Stimulated activated CD8-positive, alpha-beta memory T cell treated with anti-CD3 and anti-CD28 coated beads, Interleukin-4, amount 100 ng/mL, for 1 hour (primary cell): ENCODE measurements around the gene PCDHA13.
"Not testable (repeated sequence)": the region's sequence is repeated elsewhere in the genome, so short reads cannot be mapped to it uniquely, and the experiment has no call there.

ENCODE experiments used
- DNase-seq, 2 donors: peaks; one replicate each; pipeline ENCODE4 v3.0.0-alpha.2; 2020; ENCODE audit warnings: low read depth in 2 of 2, low spot score in 1 of 2

Gene PCDHA13

DNA sequence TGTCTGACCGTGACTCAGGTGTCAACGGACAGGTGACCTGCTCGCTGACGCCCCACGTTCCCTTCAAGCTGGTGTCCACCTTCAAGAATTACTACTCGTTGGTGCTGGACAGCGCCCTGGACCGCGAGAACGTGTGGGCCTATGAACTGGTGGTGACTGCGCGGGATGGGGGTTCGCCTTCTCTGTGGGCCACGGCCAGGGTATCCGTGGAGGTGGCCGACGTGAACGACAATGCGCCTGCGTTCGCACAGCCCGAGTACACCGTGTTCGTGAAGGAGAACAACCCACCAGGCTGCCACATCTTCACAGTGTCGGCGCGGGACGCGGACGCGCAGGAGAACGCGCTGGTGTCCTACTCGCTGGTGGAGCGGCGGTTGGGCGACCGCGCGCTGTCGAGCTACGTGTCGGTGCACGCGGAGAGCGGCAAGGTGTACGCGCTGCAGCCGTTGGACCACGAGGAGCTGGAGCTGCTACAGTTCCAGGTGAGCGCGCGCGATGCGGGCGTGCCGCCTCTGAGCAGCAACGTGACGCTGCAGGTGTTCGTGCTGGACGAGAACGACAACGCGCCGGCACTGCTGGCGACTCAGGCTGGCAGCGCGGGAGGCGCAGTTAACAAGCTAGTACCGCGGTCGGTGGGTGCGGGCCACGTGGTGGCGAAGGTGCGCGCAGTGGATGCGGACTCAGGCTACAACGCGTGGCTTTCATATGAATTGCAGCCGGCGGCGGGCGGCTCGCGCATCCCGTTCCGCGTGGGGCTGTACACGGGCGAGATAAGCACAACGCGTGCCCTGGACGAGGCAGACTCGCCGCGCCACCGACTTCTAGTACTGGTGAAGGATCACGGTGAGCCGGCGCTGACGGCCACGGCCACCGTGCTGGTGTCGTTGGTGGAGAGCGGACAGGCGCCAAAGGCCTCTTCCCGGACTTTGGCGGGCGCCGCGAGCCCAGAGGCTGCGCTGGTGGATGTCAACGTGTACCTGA lies 11.4 kb upstream of the PCDHA13 start:
- DNase-seq: no peak

- DNase-seq: no peak
Observed at GRCh38 chr5:140875085-140876065, 6.5 kb upstream of the PCDHA13 start, which contains the start of gene PCDHA12. TSS of gene PCDHA12 (plus strand) at chr5:140875308. CDS start at chr5:140875473, 165 bp downstream.

DNA sequence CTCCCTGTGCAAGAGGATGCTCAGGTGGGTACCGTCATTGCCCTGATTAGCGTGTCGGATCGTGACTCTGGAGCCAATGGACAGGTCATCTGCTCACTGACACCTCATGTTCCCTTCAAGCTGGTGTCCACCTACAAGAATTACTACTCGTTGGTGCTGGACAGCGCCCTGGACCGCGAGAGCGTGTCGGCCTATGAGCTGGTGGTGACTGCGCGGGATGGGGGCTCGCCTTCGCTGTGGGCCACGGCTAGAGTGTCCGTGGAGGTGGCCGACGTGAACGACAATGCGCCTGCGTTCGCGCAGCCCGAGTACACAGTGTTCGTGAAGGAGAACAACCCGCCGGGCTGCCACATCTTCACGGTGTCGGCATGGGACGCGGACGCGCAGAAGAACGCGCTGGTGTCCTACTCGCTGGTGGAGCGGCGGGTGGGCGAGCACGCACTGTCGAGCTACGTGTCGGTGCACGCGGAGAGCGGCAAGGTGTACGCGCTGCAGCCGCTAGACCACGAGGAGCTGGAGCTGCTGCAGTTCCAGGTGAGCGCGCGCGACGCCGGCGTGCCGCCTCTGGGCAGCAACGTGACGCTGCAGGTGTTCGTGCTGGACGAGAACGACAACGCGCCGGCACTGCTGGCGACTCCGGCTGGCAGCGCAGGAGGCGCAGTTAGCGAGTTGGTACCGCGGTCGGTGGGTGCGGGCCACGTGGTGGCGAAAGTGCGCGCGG lies 5.2 kb upstream of the PCDHA13 start:
- not testable (repeated sequence) for DNase-seq

DNA sequence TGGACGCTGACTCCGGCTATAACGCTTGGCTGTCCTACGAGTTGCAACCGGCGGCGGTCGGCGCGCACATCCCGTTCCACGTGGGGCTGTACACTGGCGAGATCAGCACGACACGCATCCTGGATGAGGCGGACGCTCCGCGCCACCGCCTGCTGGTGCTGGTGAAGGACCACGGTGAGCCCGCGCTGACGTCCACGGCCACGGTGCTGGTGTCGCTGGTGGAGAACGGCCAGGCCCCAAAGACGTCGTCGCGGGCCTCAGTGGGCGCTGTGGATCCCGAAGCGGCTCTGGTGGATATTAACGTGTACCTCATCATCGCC lies 4.7 kb upstream of the PCDHA13 start:
- no peak for DNase-seq

GRCh38 chr5:140882591-140882899 lies 621 bp downstream of the PCDHA13 start:
- DNase-seq: no peak

GRCh38 chr5:140883373-140883772 lies 1.4 kb downstream of the PCDHA13 start:
- DNase-seq: no peak

DNA sequence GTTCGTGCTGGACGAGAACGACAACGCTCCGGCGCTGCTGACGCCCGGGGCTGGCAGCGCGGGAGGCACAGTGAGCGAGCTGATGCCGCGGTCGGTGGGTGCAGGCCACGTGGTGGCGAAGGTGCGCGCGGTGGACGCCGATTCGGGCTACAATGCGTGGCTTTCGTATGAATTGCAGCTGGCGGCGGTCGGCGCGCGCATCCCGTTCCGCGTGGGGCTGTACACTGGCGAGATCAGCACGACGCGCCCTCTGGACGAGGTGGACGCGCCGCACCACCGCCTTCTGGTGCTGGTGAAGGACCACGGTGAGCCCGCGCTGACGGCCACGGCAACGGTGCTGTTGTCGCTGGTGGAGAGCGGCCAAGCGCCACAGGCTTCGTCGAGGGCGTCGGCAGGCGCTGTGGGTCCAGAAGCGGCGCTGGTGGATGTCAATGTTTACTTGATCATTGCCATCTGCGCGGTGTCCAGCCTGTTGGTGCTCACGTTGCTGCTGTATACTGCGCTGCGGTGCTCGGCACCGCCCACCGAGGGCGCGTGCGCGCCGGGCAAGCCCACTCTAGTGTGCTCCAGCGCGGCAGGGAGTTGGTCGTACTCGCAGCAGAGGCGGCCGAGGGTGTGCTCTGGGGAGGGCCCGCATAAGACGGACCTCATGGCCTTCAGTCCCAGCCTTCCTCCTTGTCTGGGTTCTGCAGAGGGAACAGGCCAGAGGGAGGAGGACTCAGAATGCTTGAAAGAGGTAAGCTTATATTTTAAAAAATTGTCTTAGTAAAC lies 2.2 kb downstream of the PCDHA13 start:
- no peak for DNase-seq

DNA sequence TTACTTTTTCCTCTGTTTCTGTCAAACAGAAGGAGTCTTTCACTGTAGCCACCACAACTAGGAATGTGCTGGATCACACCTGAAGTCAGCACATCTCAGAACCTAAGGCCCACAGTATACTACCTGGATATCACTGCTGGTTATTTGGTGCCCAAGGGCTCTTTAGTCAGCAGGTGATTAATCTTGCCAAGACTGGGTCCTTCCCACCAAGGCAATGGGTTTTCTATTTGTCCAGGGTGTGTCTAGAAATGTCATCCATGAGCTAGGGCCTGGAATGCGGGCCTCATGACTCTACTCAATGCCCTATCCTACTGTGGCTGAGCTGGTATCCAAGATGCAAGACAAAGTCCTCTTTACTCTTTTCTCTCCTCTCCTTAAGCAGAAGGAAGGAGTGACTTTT lies 34.4 kb downstream of the PCDHA13 start:
- no peak for DNase-seq

DNA sequence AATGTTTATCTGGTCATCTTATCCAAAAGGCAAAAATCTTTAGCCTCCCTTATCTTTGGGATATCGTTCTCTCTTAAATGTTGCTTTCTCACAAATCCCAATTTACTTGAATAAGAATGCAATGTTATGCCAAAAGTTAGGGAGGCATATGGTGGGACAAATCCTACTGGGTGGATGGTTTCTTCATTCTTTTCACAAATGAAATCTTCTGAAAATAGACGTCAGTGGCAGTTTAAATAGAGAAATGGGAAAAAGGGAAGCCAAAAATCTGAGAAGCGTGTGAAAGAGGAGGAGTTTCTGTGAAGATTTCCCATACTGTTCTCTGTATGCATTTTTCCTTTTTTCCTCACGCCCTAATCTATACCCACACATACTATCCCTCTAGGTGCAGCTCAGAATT lies 41.7 kb downstream of the PCDHA13 start:
- DNase-seq: no peak

DNA sequence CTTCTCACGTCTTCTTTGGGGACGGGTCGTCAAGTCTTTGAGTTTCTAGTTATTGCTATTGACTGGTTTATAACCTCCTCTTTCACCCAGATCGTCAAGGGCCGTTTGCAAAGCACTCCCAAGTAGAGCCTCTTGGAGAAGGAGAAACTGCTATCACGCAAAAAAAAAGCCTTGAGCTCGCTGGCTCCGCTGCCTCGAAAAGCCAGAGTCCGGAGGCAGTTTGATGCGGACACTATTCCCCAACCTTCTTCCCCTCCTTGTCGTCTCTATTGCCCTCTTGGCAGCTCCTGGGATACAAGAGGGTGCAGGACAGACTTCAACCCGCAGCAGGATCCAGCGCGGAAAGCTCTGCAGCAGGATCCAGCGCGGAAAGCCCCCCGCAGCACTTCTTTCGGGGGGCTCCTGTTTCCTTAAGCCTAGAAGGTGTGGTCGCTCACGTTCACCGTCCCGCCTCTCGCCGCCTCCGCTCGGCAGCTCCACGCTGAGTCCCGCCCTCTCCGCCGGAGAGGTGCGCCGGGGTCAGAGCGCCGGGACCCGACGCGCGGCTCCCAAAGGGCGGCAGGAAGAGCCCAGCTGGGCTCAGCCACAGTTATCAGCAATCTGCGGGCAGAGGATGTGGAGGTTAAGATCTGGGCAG lies 44.0 kb downstream of the PCDHA13 start, which contains the start of gene PCDHAC1:
PCDHAC1 (plus strand) TSS at position 494 of the 637 bp plus-strand sequence. CDS start 594 bp downstream, outside the sequence.
- no peak for DNase-seq

DNA sequence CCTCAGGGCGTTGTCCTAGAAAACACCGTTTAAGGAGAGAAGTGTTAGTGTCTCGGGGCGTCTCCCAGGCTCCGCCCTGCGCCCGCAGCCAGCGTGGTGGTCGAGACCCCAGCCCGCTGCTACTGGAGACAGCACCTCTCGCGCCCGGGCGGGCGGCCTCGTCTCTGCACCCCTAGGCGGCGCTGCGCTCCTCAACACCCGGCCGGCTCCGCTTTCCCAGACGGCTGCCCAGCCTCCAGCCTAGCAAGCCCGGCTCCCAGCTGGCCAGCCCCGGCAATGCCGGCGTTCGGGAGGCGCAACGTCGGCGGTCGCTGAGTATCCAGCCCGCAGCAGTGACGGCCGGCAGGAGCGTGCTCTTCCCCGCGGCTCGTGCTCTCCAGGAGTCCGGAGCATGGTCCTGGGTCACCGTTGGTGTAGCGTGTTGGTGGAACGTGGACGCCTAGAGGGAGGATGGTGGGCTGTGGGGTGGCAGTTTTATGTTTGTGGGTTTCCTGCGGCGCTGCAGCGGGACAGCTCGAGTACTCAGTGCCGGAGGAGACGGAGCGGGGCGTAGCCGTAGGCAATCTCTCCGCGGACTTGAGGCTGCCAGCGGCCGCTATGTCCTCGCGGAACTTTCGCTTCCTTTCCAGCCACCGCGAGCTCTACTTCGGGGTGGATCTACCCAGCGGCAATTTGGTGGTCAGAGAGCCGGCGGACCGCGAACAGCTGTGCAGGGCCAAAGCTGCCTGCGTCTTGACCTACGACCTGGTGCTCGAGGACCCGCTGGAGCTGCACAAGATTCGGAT lies 44.7 kb downstream of the PCDHA13 start:
- no peak for DNase-seq

GRCh38 chr5:140927228-140927573 lies 45.3 kb downstream of the PCDHA13 start:
- DNase-seq: no peak
